C4-2B (cell line): ENCODE results near the gene UBQLN3.

Experiments
- CTCF ChIP-seq: fragments of 450-650 bp; conservative IDR thresholded peaks from 2 replicates; pipeline ENCODE4 v1.5.1; 2017; ENCODE audit warnings: mild to moderate bottlenecking
- ZFX ChIP-seq: fragments of 450-650 bp; IDR thresholded peaks from 2 replicates; pipeline ENCODE4 v1.6.1; 2017

GRCh38 chr11:5486421-5486820 is 23.3 kb downstream of the UBQLN3 start:
- no peak for TF ChIP-seq CTCF
- TF ChIP-seq ZFX, result no peak
